ENCODE results near the gene AKT2. TPM values are rescaled to one million over a fixed set of nuclear protein-coding genes. Genes with fewer than 3 reads are reported as not detected.

The AKT2 gene
- total RNA-seq, 1 donor from 2014 or later = 200 TPM

DNA sequence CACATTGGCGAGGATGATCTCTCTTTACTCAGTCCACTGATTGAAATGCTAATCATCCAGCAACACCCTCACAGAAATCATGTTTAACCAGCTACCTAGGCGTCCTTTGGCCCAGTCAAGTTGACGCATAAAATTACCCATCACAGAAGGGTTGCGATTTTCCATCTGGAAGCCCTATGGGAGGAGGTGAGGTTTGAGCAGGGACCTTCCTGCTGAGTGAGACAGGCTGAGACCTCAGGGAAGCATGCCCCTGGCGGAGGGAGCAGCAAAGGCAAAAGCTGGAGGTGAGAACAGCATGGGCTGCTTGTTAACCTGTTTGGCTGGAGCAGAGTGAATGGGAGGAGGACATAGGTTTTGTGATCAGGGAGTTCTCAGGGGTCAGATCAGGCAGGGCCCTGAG lies 74.3 kb downstream of the AKT2 start:
- Mint-ChIP-seq H3K27me3 (ENCODE audit: low read depth) (peaks cover 3% of the 10 kb centered on the region), H3K9me3 (no peaks in the 10 kb centered on the region), H3K27ac (no peak overlapping the region), H3K4me3 (no peak overlapping the region), H3K36me3 (peaks cover 30% of the 10 kb centered on the region), H3K4me1 (no peaks in the 10 kb centered on the region)
- TF ChIP-seq, protein P1, sequence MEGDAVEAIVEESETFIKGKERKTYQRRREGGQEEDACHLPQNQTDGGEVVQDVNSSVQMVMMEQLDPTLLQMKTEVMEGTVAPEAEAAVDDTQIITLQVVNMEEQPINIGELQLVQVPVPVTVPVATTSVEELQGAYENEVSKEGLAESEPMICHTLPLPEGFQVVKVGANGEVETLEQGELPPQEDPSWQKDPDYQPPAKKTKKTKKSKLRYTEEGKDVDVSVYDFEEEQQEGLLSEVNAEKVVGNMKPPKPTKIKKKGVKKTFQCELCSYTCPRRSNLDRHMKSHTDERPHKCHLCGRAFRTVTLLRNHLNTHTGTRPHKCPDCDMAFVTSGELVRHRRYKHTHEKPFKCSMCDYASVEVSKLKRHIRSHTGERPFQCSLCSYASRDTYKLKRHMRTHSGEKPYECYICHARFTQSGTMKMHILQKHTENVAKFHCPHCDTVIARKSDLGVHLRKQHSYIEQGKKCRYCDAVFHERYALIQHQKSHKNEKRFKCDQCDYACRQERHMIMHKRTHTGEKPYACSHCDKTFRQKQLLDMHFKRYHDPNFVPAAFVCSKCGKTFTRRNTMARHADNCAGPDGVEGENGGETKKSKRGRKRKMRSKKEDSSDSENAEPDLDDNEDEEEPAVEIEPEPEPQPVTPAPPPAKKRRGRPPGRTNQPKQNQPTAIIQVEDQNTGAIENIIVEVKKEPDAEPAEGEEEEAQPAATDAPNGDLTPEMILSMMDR (IDR thresholded peaks at IDR 0.05; ENCODE audit: unreplicated experiment) = no peak
- no peak for DNase-seq (ENCODE audit: low spot score in 2 of 2, unreplicated experiment in 2 of 2)

DNA sequence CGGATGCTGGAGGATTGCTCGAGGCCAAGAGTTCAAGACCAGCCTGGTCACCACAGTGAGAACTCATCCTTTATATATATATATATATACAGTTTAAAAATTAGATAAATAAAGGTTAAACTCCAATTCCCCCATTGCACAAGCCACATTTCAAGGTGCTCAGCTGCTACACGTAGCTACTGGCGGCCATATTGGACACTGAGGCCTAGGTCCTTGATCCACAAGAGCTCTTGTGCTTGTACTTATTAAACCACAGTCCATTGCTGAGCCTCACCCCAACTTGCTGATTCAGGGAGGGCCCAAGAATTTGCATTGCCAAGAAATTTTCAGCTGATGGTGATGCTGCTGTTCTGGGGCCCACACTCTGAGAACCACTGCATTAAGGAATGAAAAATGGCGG lies 76.5 kb downstream of the AKT2 start:
- no peaks in the 10 kb centered on the region for H3K4me1 Mint-ChIP-seq
- H3K36me3 Mint-ChIP-seq = peaks cover 37% of the 10 kb centered on the region
- DNase-seq (ENCODE audit: low spot score in 2 of 2, unreplicated experiment in 2 of 2) = no peak

GRCh38 chr19:40205760-40206159 lies 79.4 kb downstream of the AKT2 start:
- Mint-ChIP-seq H3K9me3 (no peaks in the 10 kb centered on the region), H3K36me3 (peaks cover 30% of the 10 kb centered on the region), H3K4me1 (no peaks in the 10 kb centered on the region), H3K4me3 (no peak overlapping the region), H3K27ac (no peak overlapping the region), H3K27me3 (ENCODE audit: low read depth) (no peaks in the 10 kb centered on the region)
- TF ChIP-seq, protein P1 (IDR thresholded peaks at IDR 0.05; ENCODE audit: unreplicated experiment) = no peak
- DNase-seq (ENCODE audit: low spot score in 2 of 2, unreplicated experiment in 2 of 2) = no peak

More for the DNA sequence above, 76.5 kb downstream of the AKT2 start:
- H3K27ac Mint-ChIP-seq = no peak overlapping the region
- H3K9me3 Mint-ChIP-seq = no peaks in the 10 kb centered on the region
- no peaks in the 10 kb centered on the region for H3K27me3 Mint-ChIP-seq (ENCODE audit: low read depth)
- no peak overlapping the region for H3K4me3 Mint-ChIP-seq
- TF ChIP-seq, protein P1 (IDR thresholded peaks at IDR 0.05; ENCODE audit: unreplicated experiment) = no peak

DNA sequence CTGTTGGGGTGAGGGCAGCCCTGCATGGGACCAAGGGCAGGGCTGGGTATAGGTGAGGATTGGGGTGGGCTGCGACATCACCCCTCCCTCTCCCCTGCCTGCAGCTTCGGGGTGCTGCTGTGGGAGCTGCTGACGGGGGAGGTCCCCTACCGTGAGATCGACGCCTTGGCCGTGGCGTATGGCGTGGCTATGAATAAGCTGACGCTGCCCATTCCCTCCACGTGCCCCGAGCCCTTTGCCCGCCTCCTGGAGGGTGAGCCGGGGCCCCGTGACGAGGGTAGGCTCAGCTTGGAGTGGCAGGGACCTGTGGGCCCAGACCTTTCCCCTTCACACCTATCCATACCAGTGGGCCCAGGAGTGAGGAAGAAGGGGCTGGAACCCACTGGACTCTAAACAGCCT lies 80.8 kb downstream of the AKT2 start:
- Mint-ChIP-seq H3K36me3 (peaks cover 28% of the 10 kb centered on the region), H3K27me3 (ENCODE audit: low read depth) (no peaks in the 10 kb centered on the region), H3K9me3 (no peaks in the 10 kb centered on the region), H3K4me3 (no peak overlapping the region), H3K4me1 (no peaks in the 10 kb centered on the region), H3K27ac (no peak overlapping the region)
- TF ChIP-seq, protein P1 (IDR thresholded peaks at IDR 0.05; ENCODE audit: unreplicated experiment) = no peak
- no peak for DNase-seq (ENCODE audit: low spot score in 2 of 2, unreplicated experiment in 2 of 2)

DNA sequence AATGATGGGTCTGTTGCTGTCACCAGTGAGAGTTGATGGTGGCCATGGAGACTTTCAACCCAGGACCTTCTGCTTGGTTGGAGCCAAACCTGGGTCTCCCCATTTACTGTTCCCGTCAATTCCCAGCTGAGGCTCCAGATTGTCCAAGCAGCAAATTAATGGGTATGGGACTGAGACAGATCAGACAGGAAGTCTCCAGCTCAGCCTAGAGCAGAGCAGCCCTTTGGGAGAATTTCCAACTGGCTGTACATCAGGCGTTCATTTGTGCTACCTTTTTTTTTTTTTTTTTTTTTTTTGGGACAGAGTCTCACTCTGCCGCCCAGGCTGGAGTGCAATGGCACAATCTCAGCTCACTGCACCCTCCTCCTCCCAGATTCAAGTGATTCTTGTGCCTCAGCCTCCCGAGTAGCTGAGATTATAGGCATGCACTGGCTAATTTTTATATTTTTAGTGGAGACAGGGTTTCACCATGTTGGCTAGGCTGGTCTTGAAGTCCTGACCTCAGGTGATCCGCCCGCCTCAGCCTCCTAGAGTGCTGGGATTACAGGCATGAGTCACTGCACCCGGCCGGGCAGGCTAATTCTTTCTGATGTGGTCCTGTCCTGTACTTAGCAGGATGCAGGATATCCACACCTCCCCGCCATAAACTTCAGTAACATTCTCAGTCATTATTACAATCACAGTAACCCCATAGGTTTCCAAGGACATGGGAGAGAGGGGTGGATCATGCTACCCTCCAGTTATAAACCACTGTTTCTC lies 84.6 kb downstream of the AKT2 start:
- TF ChIP-seq, protein P1 (IDR thresholded peaks at IDR 0.05; ENCODE audit: unreplicated experiment) = no peak
- Mint-ChIP-seq H3K36me3 (peaks cover 19% of the 10 kb centered on the region), H3K27me3 (ENCODE audit: low read depth) (no peaks in the 10 kb centered on the region), H3K9me3 (no peaks in the 10 kb centered on the region), H3K27ac (no peak overlapping the region), H3K4me3 (no peak overlapping the region), H3K4me1 (no peaks in the 10 kb centered on the region)
- DNase-seq (ENCODE audit: low spot score in 2 of 2, unreplicated experiment in 2 of 2) = no peak
